Lung (tissue), 12 donors: Measurements from ENCODE around the gene KDM4C. TPM values are rescaled to one million over a fixed set of nuclear protein-coding genes. Genes with fewer than 3 reads are reported as not detected.

Experiments used
- ATAC-seq: fragments of 200-7000 bp; cut with Tn5 transposase; one replicate; pipeline ENCODE4 v1.9.1; 2020; ENCODE audit warnings: moderate number of reproducible peaks; ENCODE audit not compliant: insufficient read depth, low FRiP score
- DNase-seq, 3 donors: peaks; one replicate each; pipeline ENCODE4 v3.0.0-alpha.2; 2013 to 2017
- H3K27ac ChIP-seq, 2 donors: one replicate each; pipeline ENCODE4 v1.5.1; 2013; ENCODE audit warnings: mild to moderate bottlenecking in 2 of 2, moderate library complexity in 2 of 2, control low read depth in 1 of 2, inconsistent platforms in 1 of 2, low read depth in 1 of 2, low read length in 1 of 2
- H3K27me3 ChIP-seq, 3 donors: one replicate each; pipeline ENCODE4 v1.5.1; 2013; ENCODE audit warnings: low read length in 2 of 3; ENCODE audit not compliant: control insufficient read depth in 3 of 3, insufficient read depth in 3 of 3
- H3K36me3 ChIP-seq, 4 donors: one replicate each; pipeline ENCODE4 v1.5.1; 2013; ENCODE audit warnings: low read length in 4 of 4, mild to moderate bottlenecking in 1 of 4, moderate library complexity in 1 of 4; ENCODE audit not compliant: control insufficient read depth in 4 of 4, insufficient read depth in 4 of 4
- H3K4me1 ChIP-seq, 5 donors: one replicate each; pipeline ENCODE4 v1.5.1; 2013; ENCODE audit warnings: low read length in 5 of 5, mild to moderate bottlenecking in 2 of 5, moderate library complexity in 1 of 5; ENCODE audit not compliant: control insufficient read depth in 5 of 5, insufficient read depth in 5 of 5
- H3K4me3 ChIP-seq: one replicate; pipeline ENCODE4 v1.5.1; 2013; ENCODE audit warnings: mild to moderate bottlenecking, control low read depth, moderate library complexity
- H3K9ac ChIP-seq, 2 donors: one replicate each; pipeline ENCODE4 v1.5.1; 2013; ENCODE audit warnings: low read length in 2 of 2, control low read depth in 1 of 2; ENCODE audit not compliant: insufficient read depth in 1 of 2
- H3K9me3 ChIP-seq, 4 donors: one replicate each; pipeline ENCODE4 v1.5.1; 2013; ENCODE audit warnings: low read length in 3 of 4, mild to moderate bottlenecking in 1 of 4, moderate library complexity in 1 of 4; ENCODE audit not compliant: control insufficient read depth in 4 of 4, insufficient read depth in 3 of 4
- CTCF ChIP-seq: IDR thresholded peaks from 2 replicates; pipeline ENCODE4 v1.5.1; 2012; ENCODE audit warnings: mild to moderate bottlenecking; ENCODE audit errors: control extremely low read depth, extremely low read depth
- WGBS, 2 donors: extraction: QIAGEN DNeasy Blood & Tissue Kit; methylation state at CpG; one replicate each; pipeline ENCODE4 v1.1.7; 2013; 5-methylcytosine and 5-hydroxymethylcytosine counted together
- polyA plus RNA-seq, 2 donors: library from polyadenylated mRNA; stranded (reverse); fragments of 200-250 nt; gene quantifications; one replicate each; pipeline ENCODE4 v1.2.1, GENCODE V29; 2013
- total RNA-seq, 2 donors: library from RNA; depleted of rRNA in 1 of 2; stranded (reverse); fragments of >200 nt in 1 of 2; gene quantifications; one replicate each; pipeline ENCODE4 v1.2.1, GENCODE V29; 2014 to 2021
- donor health status: control.
- donor health status: control.
- donor health status: Bipolar disorder and iron deficiency.
- donor health status: healthy.
- donor health status: DM: yes; HTN: yes; CAD: no.

The KDM4C gene
- total and polyA plus RNA-seq, 4 donors: 7.1 to 78.5 (median 25.0) TPM

DNA sequence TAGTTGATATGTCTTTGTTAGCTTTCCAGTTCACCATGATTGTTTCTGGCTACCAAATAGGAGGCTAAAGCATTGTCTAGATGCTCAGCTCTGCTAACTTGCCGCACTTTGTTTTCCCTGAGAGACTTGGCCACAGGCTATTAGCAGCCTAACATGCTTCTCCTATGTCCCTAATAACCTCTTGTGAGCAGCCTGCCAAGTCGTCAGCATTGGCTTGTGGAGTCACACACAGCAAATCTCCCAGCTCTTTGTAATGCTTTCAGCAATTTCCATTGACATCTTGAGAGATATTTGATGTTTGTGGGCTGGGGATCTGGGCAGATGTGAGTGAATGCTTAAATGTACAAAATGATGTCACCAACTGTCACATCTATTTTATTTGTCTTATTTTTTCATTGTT lies 346.9 kb downstream of the KDM4C start:
- DNase-seq: peak in 2 of 3 donors; percentile 34 to 50
- Histone ChIP-seq H3K9me3 (peaks cover 0 to 2% (median 0%) of the 10 kb centered on the region in 4 donors), H3K27ac (no peak overlapping the region), H3K27me3 (no peaks in the 10 kb centered on the region), H3K9ac (no peak overlapping the region), H3K4me3 (no peak overlapping the region), H3K36me3 (peaks cover 0 to 13% (median 0%) of the 10 kb centered on the region in 4 donors), H3K4me1 (peaks cover 0 to 4% (median 0%) of the 10 kb centered on the region in 5 donors)
- no peak for TF ChIP-seq CTCF
- 90 to 93% methylated on average over 2 of the region's 2 CpGs for WGBS, 2 donors
- ATAC-seq: no peak

DNA sequence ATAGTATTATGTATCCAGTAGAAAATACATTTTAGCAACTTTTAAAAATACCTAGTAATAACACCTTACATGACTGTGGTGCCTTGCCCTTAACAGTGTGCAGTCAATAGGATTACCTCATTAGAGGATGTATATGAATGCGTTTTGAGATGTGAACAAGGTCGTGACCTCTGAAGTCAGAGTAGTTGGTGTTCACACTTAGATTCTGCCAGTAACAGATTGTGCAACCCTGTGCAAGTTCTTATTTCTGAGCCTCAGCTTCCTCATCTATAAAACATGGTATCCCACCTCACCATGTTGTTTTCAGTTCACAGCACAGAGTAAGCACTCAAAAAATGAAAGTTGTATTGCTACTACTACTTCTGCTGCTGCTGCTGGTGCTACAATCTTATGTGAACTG lies 347.3 kb downstream of the KDM4C start:
- Histone ChIP-seq H3K27ac (no peak overlapping the region), H3K9me3 (peaks cover 0 to 2% (median 0%) of the 10 kb centered on the region in 4 donors), H3K4me3 (no peak overlapping the region), H3K27me3 (no peaks in the 10 kb centered on the region), H3K9ac (no peak overlapping the region), H3K36me3 (peaks cover 0 to 13% (median under 1%) of the 10 kb centered on the region in 4 donors), H3K4me1 (peaks cover 0 to 4% (median 0%) of the 10 kb centered on the region in 5 donors)
- no peak for TF ChIP-seq CTCF
- no peak for DNase-seq
- no peak for ATAC-seq
- 53 to 71% methylated on average over 2 of the region's 2 CpGs for WGBS, 2 donors

DNA sequence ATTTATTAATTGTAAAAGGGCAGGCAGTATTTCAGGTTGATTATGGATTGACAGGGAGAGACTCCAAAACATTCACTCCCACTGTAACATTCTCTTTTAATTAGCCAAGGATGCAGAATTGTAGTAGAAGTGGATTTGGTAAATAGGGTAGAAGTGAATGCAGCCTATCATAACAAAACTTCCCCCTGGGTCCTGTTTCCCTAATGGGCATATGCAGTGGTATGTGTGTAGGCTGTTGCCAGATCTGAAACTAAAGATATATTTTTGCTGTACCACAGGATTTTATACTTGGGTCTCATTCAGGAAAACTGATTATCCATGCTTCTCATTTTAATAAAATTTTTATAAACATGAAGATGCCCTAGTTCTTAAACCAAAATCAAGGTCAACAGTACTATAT lies 351.2 kb downstream of the KDM4C start:
- H3K36me3 ChIP-seq: peaks cover 0 to 8% (median under 1%) of the 10 kb centered on the region in 4 donors
- no peak for ATAC-seq

More for the DNA sequence above, 351.2 kb downstream of the KDM4C start:
- H3K9ac ChIP-seq: no peak overlapping the region
- H3K27me3 ChIP-seq: no peaks in the 10 kb centered on the region
- peaks cover 0 to 3% (median 0%) of the 10 kb centered on the region in 5 donors for H3K4me1 ChIP-seq
- H3K9me3 ChIP-seq: no peaks in the 10 kb centered on the region
- no peak overlapping the region for H3K4me3 ChIP-seq
- DNase-seq: no peak
- no peak overlapping the region for H3K27ac ChIP-seq
- TF ChIP-seq CTCF: no peak
